ENCODE data around the gene FAM20C.

FAM20C gene

DNA sequence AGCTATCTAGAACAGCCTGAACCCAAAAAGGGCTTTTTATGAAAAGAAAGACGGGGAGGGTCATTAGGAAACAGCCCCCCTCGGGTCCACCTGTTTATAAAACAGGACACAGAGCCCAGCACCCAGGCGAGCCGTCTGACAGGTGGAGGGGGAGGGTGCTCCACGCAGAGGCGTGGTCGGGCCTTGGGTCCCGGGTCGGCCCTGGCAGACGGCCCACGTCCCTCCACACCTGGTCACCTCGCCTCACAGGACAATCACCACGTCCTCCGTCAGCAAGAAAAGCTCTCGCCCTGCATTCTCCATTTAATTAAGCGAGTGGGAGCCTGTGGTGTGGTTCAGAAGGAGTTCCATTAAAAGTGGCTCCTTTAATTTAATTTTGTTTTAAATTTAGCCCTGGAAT is 55.3 kb downstream of the FAM20C start:
- DNase-seq = no peak

DNA sequence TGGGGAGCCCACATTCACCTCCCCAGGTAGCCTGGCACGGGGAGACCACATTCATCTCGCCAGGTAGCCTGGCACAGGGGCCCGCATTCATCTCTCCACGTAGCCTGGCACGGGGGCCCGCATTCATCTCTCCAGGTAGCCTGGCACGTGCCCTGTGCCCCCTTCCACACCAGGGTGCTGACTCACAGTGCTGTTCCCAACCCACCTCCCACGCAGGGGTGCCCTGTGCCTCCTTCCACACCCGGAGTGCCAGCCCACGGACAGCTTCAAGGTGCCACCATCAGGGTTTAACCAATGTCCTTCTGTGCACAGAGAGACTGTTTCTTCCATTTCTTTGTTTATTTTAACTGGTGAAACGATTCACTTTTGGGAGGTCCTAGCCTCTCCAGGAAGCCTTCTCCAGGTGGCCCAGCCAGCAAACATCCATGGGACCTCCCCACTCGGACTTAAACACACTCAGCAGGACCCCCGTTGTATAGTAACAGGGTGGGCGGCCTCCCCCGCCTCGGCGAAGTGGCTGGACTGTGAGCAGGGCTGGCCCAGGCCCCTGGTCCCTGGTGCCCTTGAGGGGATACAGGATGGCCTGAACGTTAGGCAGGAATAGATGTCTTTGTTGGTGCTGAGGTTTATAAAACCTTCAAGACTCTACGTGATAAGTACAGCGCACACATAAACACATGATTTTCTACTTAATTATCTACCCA is 56.5 kb downstream of the FAM20C start:
- DNase-seq = no peak

DNA sequence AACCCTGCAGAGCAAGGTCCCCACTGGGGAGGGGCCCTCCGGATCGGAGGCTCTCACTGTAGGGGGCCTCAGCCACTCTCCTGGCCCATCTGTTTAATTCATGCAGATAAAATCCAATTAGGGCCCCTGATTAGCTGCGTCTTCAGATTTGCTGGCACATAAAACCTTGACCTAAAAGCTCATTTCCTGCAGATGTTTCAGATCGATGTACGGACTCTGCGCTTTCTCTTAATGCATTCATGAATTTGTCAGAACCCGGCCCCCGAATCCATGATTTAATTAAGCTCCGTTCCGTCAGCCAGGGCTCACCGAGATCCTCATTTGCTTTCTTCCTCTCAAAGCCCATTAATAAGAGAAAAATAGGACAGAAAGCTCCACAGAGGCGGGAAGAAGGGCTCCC is 57.6 kb downstream of the FAM20C start:
- no peak for DNase-seq

DNA sequence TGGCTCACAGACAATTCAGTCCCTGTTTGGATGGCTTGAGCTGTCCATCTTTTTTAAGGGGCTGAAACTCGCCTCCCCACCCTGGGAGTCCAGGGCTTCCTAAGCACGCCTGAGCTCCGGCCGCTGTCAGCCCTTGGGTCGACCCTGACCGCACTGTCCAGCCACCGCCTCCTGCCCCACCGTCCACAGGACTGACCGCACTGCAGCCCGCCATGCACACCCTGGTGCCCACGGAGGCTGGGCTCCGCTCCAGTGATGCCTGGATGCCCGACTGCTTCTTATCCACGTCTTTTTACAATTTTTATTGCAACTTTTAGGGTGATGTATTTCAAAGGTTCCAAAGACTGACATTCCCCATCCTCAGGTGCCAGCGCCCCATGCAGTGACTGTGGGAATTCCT is 58.2 kb downstream of the FAM20C start:
- no peak for DNase-seq

DNA sequence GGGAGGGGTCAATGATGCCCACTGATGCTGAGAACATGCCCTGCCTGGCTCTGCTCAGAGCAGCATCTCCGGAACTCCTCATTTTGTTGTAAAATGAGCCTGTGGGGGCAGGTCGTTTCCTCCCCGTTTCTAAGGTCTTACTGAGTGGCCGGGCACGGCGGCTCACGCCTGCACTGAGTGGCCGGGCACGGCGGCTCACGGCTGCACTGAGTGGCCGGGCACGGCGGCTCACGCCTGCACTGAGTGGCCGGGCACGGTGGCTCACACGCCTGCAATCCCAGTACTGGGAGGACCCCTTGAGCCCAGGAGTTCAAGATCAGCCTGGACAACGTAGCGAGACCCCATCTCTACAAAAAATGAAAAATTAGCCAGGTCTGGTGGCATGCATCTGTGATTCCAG is 58.6 kb downstream of the FAM20C start:
- no peak for DNase-seq

DNA sequence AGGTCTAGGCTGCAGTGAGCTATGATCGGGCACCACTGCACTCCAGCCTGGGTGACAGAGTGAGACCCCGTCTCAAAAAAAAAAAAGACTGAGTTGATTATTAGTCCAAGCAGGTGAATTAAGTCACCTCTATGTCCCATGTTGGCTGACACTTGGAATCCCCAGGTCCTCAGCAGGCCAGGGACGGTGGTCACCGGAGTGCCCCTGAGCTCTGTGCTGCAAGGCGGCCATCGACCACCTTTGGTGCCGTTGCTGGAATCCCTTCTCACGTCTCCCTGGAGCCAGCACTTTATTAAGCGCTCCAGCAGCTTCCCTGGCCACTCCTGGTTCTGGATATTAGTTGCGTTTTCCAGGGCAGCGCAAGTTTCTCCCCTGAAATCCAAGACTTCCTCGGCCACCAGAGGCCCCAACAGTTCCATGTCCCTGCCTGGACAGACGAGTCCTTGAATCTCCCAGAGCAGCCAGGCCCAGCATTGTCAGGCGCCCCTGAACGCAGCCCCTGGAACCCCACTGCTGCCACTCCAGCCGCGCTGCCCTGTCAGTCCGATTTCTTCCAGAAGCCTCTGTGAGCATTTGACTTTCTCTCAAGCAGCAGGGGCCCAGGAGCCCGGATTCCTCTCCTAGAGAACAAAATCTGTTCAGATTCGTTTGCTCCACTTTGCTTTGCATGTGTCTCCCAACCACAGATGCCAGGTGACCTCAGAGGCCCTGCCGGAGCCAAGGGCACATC is 59.2 kb downstream of the FAM20C start:
- no peak for DNase-seq

DNA sequence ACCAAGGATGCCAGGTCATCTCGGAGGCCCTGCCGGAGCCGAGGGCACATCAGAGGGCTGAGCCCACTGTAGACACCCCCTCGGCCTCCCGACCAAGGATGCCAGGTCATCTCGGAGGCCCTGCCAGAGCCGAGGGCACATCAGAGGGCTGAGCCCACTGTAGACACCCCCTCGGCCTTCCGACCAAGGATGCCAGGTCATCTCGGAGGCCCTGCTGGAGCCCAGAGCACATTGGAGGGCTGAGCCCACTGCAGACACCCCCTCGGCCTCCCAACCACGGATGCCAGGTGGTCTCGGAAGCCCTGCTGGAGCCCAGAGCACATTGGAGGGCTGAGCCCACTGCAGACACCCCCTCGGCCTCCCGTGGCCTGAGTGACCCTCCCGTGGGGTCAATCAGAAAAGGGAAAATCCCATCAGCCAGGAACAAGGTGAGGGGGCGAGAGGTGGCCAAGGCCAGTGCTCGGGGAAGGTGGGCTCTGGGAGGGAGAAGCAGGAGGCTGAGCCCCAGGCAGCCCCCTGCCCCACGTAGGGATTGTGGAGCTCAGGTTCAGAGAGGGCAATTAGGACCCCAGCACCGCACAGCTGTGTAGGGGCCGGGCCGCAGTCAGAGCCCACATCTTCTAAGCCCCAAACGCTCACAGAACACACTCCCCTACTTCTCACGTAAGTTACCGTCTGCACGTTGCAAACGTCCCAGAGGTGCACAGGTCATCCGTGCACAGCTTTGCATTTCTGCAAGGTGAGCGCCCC is 60.0 kb downstream of the FAM20C start:
- DNase-seq = no peak

DNA sequence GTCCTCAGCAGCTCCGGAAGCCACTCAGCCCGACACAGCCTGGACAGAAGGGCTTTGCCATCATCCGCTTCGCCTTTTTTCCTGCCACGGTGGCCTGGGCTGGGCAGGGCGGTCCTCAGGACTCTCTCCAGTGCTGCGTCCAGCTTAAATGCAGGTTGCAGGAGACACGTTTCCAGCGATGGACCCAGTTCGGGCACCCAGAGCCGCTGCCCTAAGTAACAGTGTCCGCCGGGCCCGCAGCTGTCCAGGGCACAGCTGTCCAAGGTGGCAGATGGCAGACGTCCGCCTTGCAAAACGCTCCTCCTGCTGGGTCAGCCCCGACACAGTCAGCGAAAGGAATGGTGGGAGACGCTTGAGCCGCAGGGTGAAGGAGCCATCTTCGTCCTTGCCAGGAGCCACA is 60.6 kb downstream of the FAM20C start:
- no peak for DNase-seq

DNA sequence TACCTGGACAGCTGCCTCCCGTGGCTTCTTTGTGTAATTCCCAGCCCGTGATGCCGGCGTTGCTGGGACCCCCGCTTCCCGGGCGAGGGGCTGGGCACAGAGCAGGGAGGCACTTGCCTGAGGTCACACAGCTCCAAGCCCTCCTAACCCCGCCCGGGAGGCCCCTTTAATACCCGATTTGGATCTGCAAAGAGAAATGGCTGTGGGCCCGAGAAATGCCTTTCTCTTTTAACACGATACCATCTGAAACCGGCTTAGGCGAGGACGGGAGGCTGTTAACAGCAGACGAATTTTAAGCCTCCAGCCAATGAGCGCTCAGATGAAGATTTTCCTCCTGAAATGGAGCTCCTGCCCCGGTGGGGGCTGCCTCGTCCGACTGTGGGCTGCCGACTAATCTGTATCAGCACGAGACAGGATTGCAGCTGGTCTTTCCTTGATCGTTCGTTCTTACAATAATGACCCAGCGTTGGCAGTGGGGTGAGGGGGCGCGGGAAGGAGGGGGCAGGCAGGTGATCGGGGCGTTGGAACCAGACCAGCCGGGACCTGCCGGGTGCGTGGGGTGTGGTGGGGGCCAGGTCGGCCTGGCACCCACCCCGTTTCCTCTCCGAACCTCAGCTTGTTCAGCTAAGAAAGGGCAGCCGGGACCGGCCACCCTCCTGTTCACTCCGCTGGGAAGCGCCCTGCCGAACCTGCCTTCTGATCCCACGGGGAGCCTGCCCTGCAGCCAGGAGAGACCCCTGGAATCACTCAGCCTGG is 61.4 kb downstream of the FAM20C start:
- no peak for DNase-seq

DNA sequence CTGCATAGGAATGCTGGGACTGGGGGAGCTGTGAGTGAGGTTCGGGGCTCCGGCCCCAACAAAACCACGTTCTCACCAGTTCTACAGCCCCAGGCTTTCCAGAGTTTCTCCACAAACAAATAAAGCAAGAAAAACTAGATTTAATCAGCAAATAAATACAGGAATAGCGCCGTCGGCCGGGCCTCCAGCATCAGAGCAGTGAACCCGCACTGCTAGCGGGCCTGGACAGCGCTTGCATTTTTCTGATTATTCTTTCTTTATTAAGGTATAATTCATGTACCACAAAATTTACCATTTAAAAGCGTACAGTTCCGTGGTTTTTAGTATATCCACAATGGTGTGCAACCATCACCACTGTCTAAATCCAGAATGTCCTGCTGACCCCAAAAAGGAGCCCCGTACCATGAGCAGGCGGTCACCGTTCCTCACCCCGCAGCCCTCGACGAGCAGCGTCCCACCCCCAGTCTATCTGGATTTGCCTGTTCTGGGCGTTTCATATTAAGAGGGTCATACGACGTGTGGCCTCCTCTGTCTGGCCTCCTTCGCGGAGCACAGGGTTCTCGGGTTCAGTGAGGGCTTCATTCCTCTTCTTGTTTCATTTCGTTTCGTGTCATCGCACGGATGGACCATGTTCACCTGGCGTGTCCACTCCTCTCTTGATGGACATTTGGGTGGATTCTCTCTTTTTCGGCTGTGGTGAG is 62.1 kb downstream of the FAM20C start:
- no peak for DNase-seq

DNA sequence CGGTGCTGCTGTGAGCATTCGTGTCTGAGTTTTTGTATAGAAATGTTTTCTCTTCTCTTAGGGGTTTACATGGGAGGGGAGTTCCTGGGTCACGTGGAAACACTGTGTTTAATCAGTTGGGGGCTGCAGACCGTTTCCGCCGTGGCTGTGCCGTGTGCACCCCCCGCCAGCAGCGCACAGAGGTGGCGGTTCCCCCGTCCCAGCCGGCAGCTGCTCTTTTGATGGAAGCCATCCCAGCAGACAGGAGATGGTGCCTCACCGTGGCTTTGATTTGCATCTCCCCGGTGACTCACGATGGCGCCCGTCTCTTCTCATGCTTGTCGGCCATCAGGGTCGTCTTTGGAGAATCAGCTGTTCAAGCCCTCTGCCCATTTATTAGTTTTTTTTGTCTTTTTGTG is 62.7 kb downstream of the FAM20C start:
- DNase-seq = no peak

DNA sequence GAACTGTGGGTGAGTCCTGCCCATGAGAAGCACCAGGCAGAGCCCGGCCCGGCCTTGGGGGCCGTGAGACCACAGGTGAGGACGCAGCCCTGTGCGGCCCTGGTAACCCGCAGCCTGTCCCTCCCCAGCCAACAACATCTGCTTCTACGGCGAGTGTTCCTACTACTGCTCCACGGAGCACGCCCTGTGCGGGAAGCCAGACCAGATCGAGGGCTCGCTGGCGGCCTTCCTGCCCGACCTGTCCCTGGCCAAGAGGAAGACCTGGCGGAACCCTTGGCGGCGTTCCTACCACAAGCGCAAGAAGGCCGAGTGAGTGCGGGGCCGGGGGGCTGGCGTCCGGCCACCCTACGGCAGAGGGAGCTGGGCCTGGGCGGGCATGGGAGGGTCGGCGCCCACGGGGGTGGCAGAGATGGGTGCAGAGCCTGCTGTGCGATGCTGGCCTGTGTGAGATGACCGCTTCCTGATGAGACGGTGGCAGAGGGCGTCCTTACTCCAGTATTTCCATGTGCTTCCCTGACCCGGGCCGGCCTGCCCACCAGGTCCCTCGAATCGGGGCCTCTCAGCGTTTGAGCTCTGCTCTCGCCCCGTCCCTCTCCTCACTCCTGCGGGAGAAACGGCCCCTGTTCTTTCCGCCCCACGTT is 63.5 kb downstream of the FAM20C start:
- no peak for DNase-seq

DNA sequence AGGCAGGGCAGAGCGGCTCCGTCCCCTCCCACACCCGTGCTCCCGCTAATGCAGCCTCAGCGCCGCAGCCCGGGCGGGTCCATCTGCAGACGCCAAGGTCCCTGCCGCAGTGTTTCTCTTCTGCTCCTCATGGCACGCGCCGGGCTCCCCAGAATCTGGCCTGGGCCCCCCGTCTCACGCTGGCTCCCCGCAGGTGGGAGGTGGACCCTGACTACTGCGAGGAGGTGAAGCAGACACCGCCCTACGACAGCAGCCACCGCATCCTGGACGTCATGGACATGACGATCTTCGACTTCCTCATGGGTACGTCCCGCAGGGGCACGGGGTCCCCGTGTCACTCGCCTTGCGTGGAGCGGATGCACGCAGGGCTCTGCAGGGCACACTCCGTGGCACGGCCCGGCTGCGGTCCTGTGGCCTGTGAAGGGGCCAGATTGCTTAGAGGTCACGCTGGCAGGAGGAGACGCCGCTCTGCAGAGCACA is 64.1 kb downstream of the FAM20C start:
- no peak for DNase-seq

DNA sequence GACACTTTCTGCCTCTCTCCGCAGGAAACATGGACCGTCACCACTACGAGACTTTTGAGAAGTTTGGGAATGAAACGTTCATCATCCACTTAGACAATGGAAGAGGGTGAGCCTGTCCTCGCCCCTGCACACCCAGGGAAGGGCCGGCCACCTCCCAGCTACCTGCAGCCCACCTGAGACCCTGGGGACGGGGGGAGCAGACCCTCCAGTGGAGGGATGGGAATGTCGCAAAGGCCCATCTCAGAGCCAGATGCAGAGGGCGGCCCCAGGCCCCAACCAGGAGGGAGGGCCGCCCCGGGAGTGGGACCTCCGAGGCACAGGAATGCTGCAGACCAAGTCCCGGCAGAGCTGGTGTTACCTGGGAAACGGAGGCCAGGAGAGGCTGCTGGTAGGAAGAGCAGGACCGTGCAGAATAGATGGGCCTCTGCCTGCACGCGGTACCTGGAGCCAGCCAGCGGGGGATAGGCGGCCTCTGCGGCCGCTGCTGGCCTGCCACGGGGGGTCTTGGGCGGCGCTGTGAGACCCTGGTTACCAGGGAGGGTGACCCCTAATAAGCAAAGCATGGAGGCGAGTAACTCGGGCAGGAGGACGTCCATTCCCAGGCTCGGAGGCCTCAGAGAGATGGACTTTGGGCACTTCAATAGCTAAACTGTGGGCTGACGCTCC is 64.7 kb downstream of the FAM20C start:
- no peak for DNase-seq

DNA sequence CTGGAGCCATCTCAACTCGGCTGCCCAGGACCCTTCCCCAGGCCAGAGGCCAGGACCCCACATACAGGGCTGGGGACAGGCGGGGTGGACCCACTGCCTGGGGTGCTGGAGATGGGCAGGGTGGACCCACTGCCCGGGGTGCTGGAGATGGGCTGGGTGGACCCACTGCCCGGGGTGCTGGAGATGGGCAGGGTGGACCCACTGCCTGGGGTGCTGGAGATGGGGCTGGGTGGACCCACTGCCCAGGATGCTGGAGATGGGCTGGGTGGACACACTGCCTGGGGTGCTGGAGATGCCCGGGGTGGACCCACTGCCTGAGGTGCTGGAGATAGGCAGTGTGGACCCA is 65.2 kb downstream of the FAM20C start:
- no peak for DNase-seq

DNA sequence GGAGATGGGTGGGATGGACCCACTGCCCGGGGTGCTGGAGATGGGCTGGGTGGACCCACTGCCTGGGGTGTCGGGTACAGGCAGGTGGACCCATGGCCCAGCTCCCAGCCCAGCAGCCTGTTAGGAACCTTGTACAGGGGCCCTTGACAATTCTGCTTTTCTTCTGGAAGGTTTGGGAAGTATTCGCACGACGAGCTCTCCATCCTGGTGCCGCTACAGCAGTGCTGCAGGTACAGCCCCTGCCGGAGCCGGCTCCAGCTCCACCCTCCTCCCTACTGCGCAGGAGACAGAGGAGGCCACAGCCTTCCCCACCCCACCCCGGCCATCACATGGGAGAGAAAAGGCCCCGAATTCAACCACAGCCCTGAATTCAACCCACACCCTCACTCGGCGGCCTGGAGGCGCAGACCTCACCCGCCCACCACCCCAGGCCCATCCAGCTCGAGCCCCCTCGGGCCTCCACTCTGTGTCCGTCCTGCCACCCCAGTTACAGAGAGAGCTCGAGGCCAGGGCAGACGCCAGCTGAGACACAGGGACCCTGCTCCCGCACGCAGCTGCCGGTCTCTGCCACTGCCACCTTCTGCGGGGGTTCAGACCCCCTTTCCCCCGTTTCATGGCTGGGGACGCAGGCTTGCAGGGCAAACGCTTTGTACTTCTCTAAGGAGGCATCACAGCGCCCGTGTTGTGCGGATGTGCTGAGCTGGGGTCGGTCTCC is 66.3 kb downstream of the FAM20C start:
- DNase-seq = no peak

DNA sequence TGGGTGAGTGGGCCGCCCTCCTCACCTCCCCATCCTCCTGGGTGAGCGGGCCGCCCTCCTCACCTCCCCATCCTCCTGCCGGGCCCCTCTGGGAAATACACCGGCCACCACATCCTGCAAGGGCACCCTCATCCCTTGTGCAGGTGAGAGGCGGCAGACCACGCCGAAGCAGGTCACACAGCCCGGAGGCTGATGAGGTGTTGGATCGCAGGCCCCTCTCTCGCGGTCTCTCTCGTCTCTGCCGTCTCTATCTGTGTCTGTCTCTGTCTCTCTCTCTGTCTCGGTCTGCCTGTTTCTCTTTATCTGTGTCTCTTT is 66.8 kb downstream of the FAM20C start:
- DNase-seq = no peak

DNA sequence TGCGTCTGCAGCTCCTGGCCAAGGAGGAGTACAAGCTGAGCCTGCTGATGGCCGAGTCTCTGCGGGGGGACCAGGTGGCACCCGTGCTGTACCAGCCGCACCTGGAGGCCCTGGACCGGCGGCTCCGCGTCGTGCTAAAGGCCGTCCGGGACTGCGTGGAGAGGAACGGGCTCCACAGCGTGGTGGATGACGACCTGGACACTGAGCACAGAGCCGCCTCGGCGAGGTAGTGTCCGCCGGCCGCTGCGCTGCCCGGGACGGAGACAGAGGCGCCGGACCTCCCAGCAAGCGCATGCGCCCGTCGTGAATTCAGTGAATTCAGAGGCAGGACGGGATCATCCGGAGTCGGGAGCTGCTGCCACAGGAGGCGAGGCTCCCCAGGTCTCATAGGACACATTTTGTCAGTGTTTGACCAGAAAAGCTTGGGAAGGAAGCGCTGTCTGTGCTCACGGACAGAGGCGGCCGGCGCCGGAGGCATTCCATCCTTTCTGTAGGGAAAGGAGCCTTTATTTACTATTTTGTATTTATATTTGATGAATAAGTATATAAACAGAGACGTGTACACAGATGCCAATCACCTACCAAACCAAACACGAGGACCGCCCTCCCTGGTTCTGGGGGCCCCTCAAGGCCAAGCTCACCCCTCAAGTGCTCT is 67.5 kb downstream of the FAM20C start:
- no peak for DNase-seq

DNA sequence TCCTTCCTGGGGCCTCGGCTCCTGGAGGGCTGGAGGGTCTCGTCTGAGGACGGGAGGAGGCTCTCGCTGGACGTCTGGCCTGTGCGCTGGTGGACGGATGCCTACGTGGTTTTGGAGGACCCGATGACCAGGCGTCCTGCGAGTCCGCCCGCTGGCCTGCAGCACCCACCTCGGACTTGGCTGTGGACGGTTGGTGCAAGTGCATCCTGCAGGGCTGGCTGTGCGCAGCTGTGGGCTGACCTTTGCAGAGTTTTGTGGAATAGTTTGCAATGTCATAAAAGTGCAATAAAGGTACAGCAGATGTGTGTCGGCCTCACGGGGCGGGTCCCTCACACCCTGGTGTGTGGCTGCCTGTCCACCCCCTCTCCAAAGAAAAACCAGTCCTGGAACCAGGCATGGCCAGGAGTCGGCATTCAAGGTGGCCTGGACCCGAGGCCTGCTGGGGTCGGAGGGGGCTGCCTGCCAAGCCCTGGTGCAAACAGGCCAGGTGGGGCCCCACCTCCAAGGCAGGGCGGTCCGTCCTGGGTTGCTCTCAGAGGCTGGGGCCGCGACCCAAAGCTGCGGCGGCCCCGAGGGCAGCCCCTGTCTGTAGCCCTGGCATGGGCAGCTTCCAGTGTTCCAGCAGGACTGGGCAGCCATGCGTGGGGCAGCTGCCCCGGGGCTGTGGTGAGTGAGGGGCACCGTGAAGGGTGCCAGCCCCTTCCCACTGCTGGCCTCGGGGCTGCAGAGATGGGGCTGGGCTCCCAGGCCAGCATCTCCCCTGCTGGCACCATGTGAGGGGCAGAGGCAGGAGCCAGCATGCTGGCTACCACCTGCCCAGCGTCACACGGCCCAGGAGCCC is 68.3 kb downstream of the FAM20C start:
- no peak for DNase-seq
